ENCODE results near the gene ABCA13. TPM values are rescaled to one million over a fixed set of nuclear protein-coding genes. Genes with fewer than 3 reads are reported as not detected.

Gene ABCA13
- total and polyA plus RNA-seq, 2 experiments from 2014 or later: 0.11 TPM; not detected in 1

GRCh38 chr7:48148311-48148710 lies 22.9 kb upstream of the ABCA13 start:
- Histone ChIP-seq H3K4me2 (ENCODE audit: unreplicated experiment) (no peak overlapping the region), H3K9me2 (ENCODE audit: insufficient read depth) (no peaks in the 10 kb centered on the region), H3K27ac (no peak overlapping the region), H3F3A (ENCODE audit: insufficient read depth) (no peaks in the 10 kb centered on the region), H4K20me1 (ENCODE audit: insufficient read depth) (no peaks in the 10 kb centered on the region), H3K4me3 (no peak overlapping the region), H3K27me3 (replicated peaks; ENCODE audit: insufficient read depth) (peaks cover 14% of the 10 kb centered on the region), H3K9me3 (ENCODE audit: low read depth) (no peaks in the 10 kb centered on the region), H3K9ac (no peak overlapping the region), H3K36me3 (ENCODE audit: low read depth) (no peaks in the 10 kb centered on the region), H2AFZ (no peak overlapping the region), H3K4me1 (ENCODE audit: insufficient read depth) (no peaks in the 10 kb centered on the region), H3K79me2 (ENCODE audit: insufficient read depth) (no peaks in the 10 kb centered on the region)
- DNase-seq: no peak
- 77 to 95% methylated on average over 2 of the region's 2 CpGs for WGBS, 2 experiments (ENCODE audit: low coverage in 1 of 2, low lambda C conversion rate in 2 of 2, missing lambda C conversion rate in 2 of 2)
- TF ChIP-seq EZH2 (IDR thresholded peaks at IDR 0.05; ENCODE audit: insufficient read depth, poor library complexity, severe bottlenecking): no peak
- TF ChIP-seq EZH2phosphoT487 (IDR thresholded peaks at IDR 0.05; ENCODE audit: insufficient read depth, low read depth): no peak
- in situ Hi-C loops (cut with MboI): no loop called here

DNA sequence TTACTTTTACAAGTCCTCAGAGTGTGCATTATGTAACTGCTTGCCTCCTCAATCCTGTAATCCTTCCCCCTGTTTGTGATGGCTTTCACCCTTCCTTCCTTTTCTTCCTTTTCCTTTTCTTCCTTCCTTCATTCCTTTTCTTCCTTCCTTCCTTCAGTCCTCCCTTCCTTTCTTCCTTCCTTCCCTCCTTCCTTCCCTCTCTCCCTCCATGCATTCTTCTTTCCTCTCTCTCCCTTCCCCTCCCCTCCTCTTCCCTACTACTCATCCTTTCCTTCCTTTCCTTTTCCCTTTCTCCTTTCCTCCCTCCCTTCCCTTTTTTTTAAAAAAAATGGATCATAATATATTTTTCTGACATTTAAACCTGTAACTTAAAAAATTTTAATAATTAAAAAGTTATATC lies 22.2 kb upstream of the ABCA13 start:
- no peak for DNase-seq
- H3K4me3 ChIP-seq: no peak overlapping the region
- no peaks in the 10 kb centered on the region for H3K4me1 ChIP-seq (ENCODE audit: insufficient read depth)
- no peaks in the 10 kb centered on the region for H3K9me3 ChIP-seq (ENCODE audit: low read depth)
- H3K27me3 ChIP-seq (replicated peaks; ENCODE audit: insufficient read depth): peaks cover 14% of the 10 kb centered on the region
- H3K27ac ChIP-seq: no peak overlapping the region
- TF ChIP-seq EZH2phosphoT487 (IDR thresholded peaks at IDR 0.05; ENCODE audit: insufficient read depth, low read depth) (no peak), EZH2 (IDR thresholded peaks at IDR 0.05; ENCODE audit: insufficient read depth, poor library complexity, severe bottlenecking) (no peak)
- H4K20me1 ChIP-seq (ENCODE audit: insufficient read depth): no peaks in the 10 kb centered on the region
- no peaks in the 10 kb centered on the region for H3K9me2 ChIP-seq (ENCODE audit: insufficient read depth)
- H3F3A ChIP-seq (ENCODE audit: insufficient read depth): no peaks in the 10 kb centered on the region
- H3K79me2 ChIP-seq (ENCODE audit: insufficient read depth): no peaks in the 10 kb centered on the region
- H3K4me2 ChIP-seq (ENCODE audit: unreplicated experiment): no peak overlapping the region
- in situ Hi-C loops (cut with MboI): no loop called here
- H3K9ac ChIP-seq: no peak overlapping the region
- H2AFZ ChIP-seq: no peak overlapping the region
- no peaks in the 10 kb centered on the region for H3K36me3 ChIP-seq (ENCODE audit: low read depth)

GRCh38 chr7:48150086-48150485 lies 21.2 kb upstream of the ABCA13 start:
- no peaks in the 10 kb centered on the region for H3K79me2 ChIP-seq (ENCODE audit: insufficient read depth)
- H3K4me3 ChIP-seq: no peak overlapping the region
- no peaks in the 10 kb centered on the region for H3F3A ChIP-seq (ENCODE audit: insufficient read depth)
- H2AFZ ChIP-seq: no peak overlapping the region
- no peaks in the 10 kb centered on the region for H3K9me2 ChIP-seq (ENCODE audit: insufficient read depth)
- no peaks in the 10 kb centered on the region for H4K20me1 ChIP-seq (ENCODE audit: insufficient read depth)
- no peak overlapping the region for H3K27ac ChIP-seq
- in situ Hi-C loops (cut with MboI): no loop called here
- no peaks in the 10 kb centered on the region for H3K9me3 ChIP-seq (ENCODE audit: low read depth)
- no peak overlapping the region for H3K4me2 ChIP-seq (ENCODE audit: unreplicated experiment)
- no peaks in the 10 kb centered on the region for H3K36me3 ChIP-seq (ENCODE audit: low read depth)
- no peaks in the 10 kb centered on the region for H3K4me1 ChIP-seq (ENCODE audit: insufficient read depth)
- TF ChIP-seq EZH2phosphoT487 (IDR thresholded peaks at IDR 0.05; ENCODE audit: insufficient read depth, low read depth) (no peak), EZH2 (IDR thresholded peaks at IDR 0.05; ENCODE audit: insufficient read depth, poor library complexity, severe bottlenecking) (no peak)
- 46 to 53% methylated on average over 3 of the region's 3 CpGs for WGBS, 2 experiments (ENCODE audit: low coverage in 1 of 2, low lambda C conversion rate in 2 of 2, missing lambda C conversion rate in 2 of 2)
- H3K27me3 ChIP-seq (replicated peaks; ENCODE audit: insufficient read depth): peaks cover 14% of the 10 kb centered on the region
- no peak overlapping the region for H3K9ac ChIP-seq
- DNase-seq: no peak

DNA sequence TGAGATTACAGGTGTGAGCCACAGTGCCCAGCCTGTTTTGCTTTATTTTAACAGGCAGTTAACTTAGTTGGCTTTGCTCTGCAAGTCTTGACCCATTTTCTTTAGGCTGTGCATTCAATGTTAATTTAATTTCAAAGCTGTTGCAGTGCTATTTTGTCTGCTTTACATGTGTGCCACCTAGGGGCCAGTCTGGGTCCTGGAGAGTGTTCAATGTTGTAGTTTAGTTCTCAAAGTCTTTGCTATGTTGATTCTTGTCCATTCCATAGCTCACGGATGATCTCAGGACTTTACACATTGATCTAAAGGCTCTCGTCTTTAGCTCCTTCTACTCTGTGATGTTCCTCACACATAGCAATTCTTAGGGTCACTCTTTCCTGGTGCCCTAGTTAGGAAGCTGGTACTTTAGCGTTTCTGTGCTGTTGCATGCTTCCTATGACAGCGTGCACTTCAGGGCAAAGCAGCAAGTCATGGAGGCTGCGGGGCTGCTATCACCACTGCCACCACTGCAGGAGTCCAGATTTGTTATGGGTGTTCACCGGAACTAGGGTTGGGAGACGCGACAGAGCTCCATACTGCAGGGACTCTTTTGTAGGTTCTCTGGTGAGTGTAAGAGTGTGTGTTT lies 16.4 kb upstream of the ABCA13 start:
- no peaks in the 10 kb centered on the region for H3K9me3 ChIP-seq (ENCODE audit: low read depth)
- in situ Hi-C loops (cut with MboI): no loop called here
- H3K36me3 ChIP-seq (ENCODE audit: low read depth): no peaks in the 10 kb centered on the region
- TF ChIP-seq EZH2 (IDR thresholded peaks at IDR 0.05; ENCODE audit: insufficient read depth, poor library complexity, severe bottlenecking) (no peak), EZH2phosphoT487 (IDR thresholded peaks at IDR 0.05; ENCODE audit: insufficient read depth, low read depth) (no peak)
- DNase-seq: peak; percentile 70
- H3K9ac ChIP-seq: no peak overlapping the region
- no peaks in the 10 kb centered on the region for H3K79me2 ChIP-seq (ENCODE audit: insufficient read depth)
- H4K20me1 ChIP-seq (ENCODE audit: insufficient read depth): no peaks in the 10 kb centered on the region
- WGBS, 2 experiments (ENCODE audit: low coverage in 1 of 2, low lambda C conversion rate in 2 of 2, missing lambda C conversion rate in 2 of 2): 59 to 61% methylated on average over 8 of the region's 8 CpGs
- no peak overlapping the region for H3K27ac ChIP-seq
- H3K27me3 ChIP-seq (replicated peaks; ENCODE audit: insufficient read depth): peaks cover under 1% of the 10 kb centered on the region; the same call in 1 of the 2 replicates
- no peaks in the 10 kb centered on the region for H3F3A ChIP-seq (ENCODE audit: insufficient read depth)
- no peak overlapping the region for H3K4me2 ChIP-seq (ENCODE audit: unreplicated experiment)
- no peak overlapping the region for H2AFZ ChIP-seq
- H3K4me1 ChIP-seq (ENCODE audit: insufficient read depth): peaks cover 10% of the 10 kb centered on the region
- H3K4me3 ChIP-seq: no peak overlapping the region
- no peaks in the 10 kb centered on the region for H3K9me2 ChIP-seq (ENCODE audit: insufficient read depth)

GRCh38 chr7:48158404-48158803 lies 12.9 kb upstream of the ABCA13 start:
- Histone ChIP-seq H2AFZ (no peak overlapping the region), H4K20me1 (ENCODE audit: insufficient read depth) (no peaks in the 10 kb centered on the region), H3K4me1 (ENCODE audit: insufficient read depth) (peaks cover 10% of the 10 kb centered on the region), H3K4me3 (no peak overlapping the region), H3K9me2 (ENCODE audit: insufficient read depth) (no peaks in the 10 kb centered on the region), H3K9me3 (ENCODE audit: low read depth) (no peaks in the 10 kb centered on the region), H3K27ac (no peak overlapping the region), H3K79me2 (ENCODE audit: insufficient read depth) (no peaks in the 10 kb centered on the region), H3K27me3 (replicated peaks; ENCODE audit: insufficient read depth) (no peaks in the 10 kb centered on the region), H3K4me2 (ENCODE audit: unreplicated experiment) (no peak overlapping the region), H3K36me3 (ENCODE audit: low read depth) (no peaks in the 10 kb centered on the region), H3F3A (ENCODE audit: insufficient read depth) (no peaks in the 10 kb centered on the region), H3K9ac (no peak overlapping the region)
- WGBS, 2 experiments (ENCODE audit: low coverage in 1 of 2, low lambda C conversion rate in 2 of 2, missing lambda C conversion rate in 2 of 2): 18 to 26% methylated on average over 2 of the region's 2 CpGs
- TF ChIP-seq EZH2 (IDR thresholded peaks at IDR 0.05; ENCODE audit: insufficient read depth, poor library complexity, severe bottlenecking) (no peak), EZH2phosphoT487 (IDR thresholded peaks at IDR 0.05; ENCODE audit: insufficient read depth, low read depth) (no peak)
- peak; percentile 59 for DNase-seq
- in situ Hi-C loops (cut with MboI): no loop called here

Measured in GM23248 (cell line).